WTC11 (cell line): ENCODE results near the gene PDZRN3. TPM values are rescaled to one million over a fixed set of nuclear protein-coding genes. Genes with fewer than 3 reads are reported as not detected.

ENCODE experiments used
- ATAC-seq: fragments of 200-7000 bp; cut with Tn5 transposase; 2 replicates; pipeline ENCODE4 v1.10.0; 2021; ENCODE audit warnings: mild to moderate bottlenecking, moderate library complexity
- CTCF ChIA-PET: fragments of 300-600 bp; sonication (Branson Sonifier 250); formaldehyde crosslinking; loops from one replicate; lab custom pipeline; 2021; ENCODE audit warnings: antibody characterized with exemption; lab: Charles Lee
- POLR2A ChIA-PET: fragments of 350-600 bp; sonication (Branson Sonifier 250); formaldehyde crosslinking; loops from one replicate; lab custom pipeline; 2021; ENCODE audit warnings: antibody characterized with exemption; lab: Charles Lee
- DNase-seq: peaks from one replicate; pipeline ENCODE4 v3.0.0; 2021; ENCODE audit warnings: low spot score
- H3K27ac Mint-ChIP-seq: 2 replicates; pipeline ENCODE4 v1.8.0; 2021; ENCODE audit warnings: mixed read lengths
- H3K27me3 Mint-ChIP-seq: 2 replicates; pipeline ENCODE4 v1.8.0; 2021; ENCODE audit warnings: low read depth, mild to moderate bottlenecking, moderate library complexity, mixed read lengths
- H3K36me3 Mint-ChIP-seq: 2 replicates; pipeline ENCODE4 v1.8.0; 2021; ENCODE audit warnings: mixed read lengths
- H3K4me1 Mint-ChIP-seq: 2 replicates; pipeline ENCODE4 v1.8.0; 2022; ENCODE audit warnings: mixed read lengths
- H3K4me3 Mint-ChIP-seq: 2 replicates; pipeline ENCODE4 v1.8.0; 2021; ENCODE audit warnings: mild to moderate bottlenecking, moderate library complexity, mixed read lengths
- H3K9me3 Mint-ChIP-seq: 2 replicates; pipeline ENCODE4 v1.8.0; 2021; ENCODE audit warnings: mixed read lengths
- AR ChIP-seq: fragments of 250-450 bp; sonication (Bioruptor Pico); IDR thresholded peaks from 2 replicates; pipeline ENCODE4 v1.9.0; 2021; ENCODE audit warnings: mild to moderate bottlenecking
- ATF2 ChIP-seq: sonication (generic); formaldehyde crosslinking; IDR thresholded peaks from 2 replicates; pipeline ENCODE4 v1.8.1; 2022; ENCODE audit warnings: low read depth, missing genetic modification reagents, borderline replicate concordance
- ATF6 ChIP-seq: sonication (generic); formaldehyde crosslinking; IDR thresholded peaks from 2 replicates; pipeline ENCODE4 v1.8.1; 2023; ENCODE audit warnings: mild to moderate bottlenecking, missing genetic modification reagents
- CDX4 ChIP-seq: fragments of 250-450 bp; sonication (Bioruptor Pico); IDR thresholded peaks from 2 replicates; pipeline ENCODE4 v1.9.0; 2021; ENCODE audit warnings: moderate library complexity, mild to moderate bottlenecking, inconsistent platforms, borderline replicate concordance
- CREB1 ChIP-seq: sonication (generic); formaldehyde crosslinking; IDR thresholded peaks from 2 replicates; pipeline ENCODE4 v1.8.0; 2023; ENCODE audit warnings: mild to moderate bottlenecking, missing genetic modification reagents
- CREM ChIP-seq: sonication (generic); formaldehyde crosslinking; IDR thresholded peaks from 2 replicates; pipeline ENCODE4 v1.8.1; 2022; ENCODE audit warnings: mild to moderate bottlenecking, missing genetic modification reagents, moderate library complexity
- EMX1 ChIP-seq: fragments of 250-450 bp; sonication (Bioruptor Pico); IDR thresholded peaks from 2 replicates; pipeline ENCODE4 v1.8.0; 2021; ENCODE audit warnings: mild to moderate bottlenecking
- ERG ChIP-seq: fragments of 250-450 bp; sonication (Bioruptor Pico); IDR thresholded peaks from 2 replicates; pipeline ENCODE4 v1.8.0; 2021; ENCODE audit warnings: mild to moderate bottlenecking
- ESRRA ChIP-seq: sonication (generic); formaldehyde crosslinking; IDR thresholded peaks from 2 replicates; pipeline ENCODE4 v1.8.1; 2022; ENCODE audit warnings: mild to moderate bottlenecking, missing genetic modification reagents, borderline replicate concordance
- FOXK1 ChIP-seq: sonication (generic); formaldehyde crosslinking; IDR thresholded peaks from 2 replicates; pipeline ENCODE4 v1.8.0; 2022; ENCODE audit warnings: mild to moderate bottlenecking, moderate library complexity, missing genetic modification reagents
- IRF2 ChIP-seq: sonication (generic); formaldehyde crosslinking; IDR thresholded peaks from 2 replicates; pipeline ENCODE4 v1.8.0; 2022; ENCODE audit warnings: low read depth, missing genetic modification reagents, borderline replicate concordance
- JAZF1 ChIP-seq: fragments of 250-450 bp; sonication (Bioruptor Pico); IDR thresholded peaks from 2 replicates; pipeline ENCODE4 v1.9.0; 2021; ENCODE audit warnings: moderate library complexity, mild to moderate bottlenecking, inconsistent platforms
- PREB ChIP-seq: sonication (generic); formaldehyde crosslinking; IDR thresholded peaks from 2 replicates; pipeline ENCODE4 v1.8.1; 2022; ENCODE audit warnings: mild to moderate bottlenecking, missing genetic modification reagents, moderate library complexity, borderline replicate concordance
- SMAD3 ChIP-seq: sonication (generic); formaldehyde crosslinking; IDR thresholded peaks from 2 replicates; pipeline ENCODE4 v1.8.0; 2022; ENCODE audit warnings: missing genetic modification reagents, mild to moderate bottlenecking, borderline replicate concordance
- SMAD4 ChIP-seq: sonication (generic); formaldehyde crosslinking; IDR thresholded peaks from 2 replicates; pipeline ENCODE4 v1.8.0; 2022; ENCODE audit warnings: mild to moderate bottlenecking, missing genetic modification reagents
- STAT6 ChIP-seq: sonication (generic); formaldehyde crosslinking; conservative IDR thresholded peaks from 2 replicates; pipeline ENCODE4 v1.8.1; 2023; ENCODE audit warnings: mild to moderate bottlenecking, low read depth, missing genetic modification reagents, moderate library complexity
- TP53 ChIP-seq: sonication (generic); formaldehyde crosslinking; IDR thresholded peaks from 2 replicates; pipeline ENCODE4 v1.8.1; 2023; ENCODE audit warnings: mild to moderate bottlenecking, missing genetic modification reagents
- ZBTB21 ChIP-seq: sonication (generic); formaldehyde crosslinking; IDR thresholded peaks from 2 replicates; pipeline ENCODE4 v1.8.1; 2023; ENCODE audit warnings: mild to moderate bottlenecking, missing genetic modification reagents, borderline replicate concordance
- ZNF671 ChIP-seq: fragments of 250-450 bp; sonication (Bioruptor Pico); IDR thresholded peaks from 2 replicates; pipeline ENCODE4 v1.8.0; 2021; ENCODE audit warnings: mild to moderate bottlenecking
- total RNA-seq: library from RNA; stranded (reverse); gene quantifications from 3 replicates; pipeline ENCODE4 v1.2.3, GENCODE V29; 2021

PDZRN3 gene
- total RNA-seq, 1 experiment from 2014 or later: 9.5 TPM

- CTCF ChIA-PET: interaction anchor here (1.5 kb wide), 1 partner anchor 22 kb away, joined by 3 read pairs; no protein-coding TSS in a partner anchor
- H3K9me3 Mint-ChIP-seq: peaks cover 10% of the 10 kb centered on the region
Observed at GRCh38 chr3:73530022-73530396, 94.7 kb downstream of the PDZRN3 start.

GRCh38 chr3:73529308-73530021 lies 95.3 kb downstream of the PDZRN3 start:
- peaks cover 27% of the 10 kb centered on the region for H3K4me1 Mint-ChIP-seq
- POLR2A ChIA-PET: no interaction called here
- DNase-seq: no peak
- H3K4me3 Mint-ChIP-seq: no peak overlapping the region
- CTCF ChIA-PET: interaction anchor here (1.5 kb wide), 1 partner anchor 21 kb away, joined by 3 read pairs; no protein-coding TSS in a partner anchor
- H3K36me3 Mint-ChIP-seq: no peaks in the 10 kb centered on the region
- peaks cover 10% of the 10 kb centered on the region for H3K9me3 Mint-ChIP-seq
- TF ChIP-seq FOXK1 (CRISPR knock-in tag): no peak
- TF ChIP-seq ERG (CRISPR knock-in tag): no peak
- TF ChIP-seq ATF2 (CRISPR knock-in tag): no peak
- no peak for TF ChIP-seq TP53 (CRISPR knock-in tag)
- no peak for TF ChIP-seq CREM
- no peak for TF ChIP-seq EMX1 (CRISPR knock-in tag)
- no peak for TF ChIP-seq SMAD3 (CRISPR knock-in tag)
- TF ChIP-seq ATF6 (CRISPR knock-in tag): no peak
- H3K27me3 Mint-ChIP-seq: no peaks in the 10 kb centered on the region
- peak; percentile 43; the same call in 1 of the 2 replicates for ATAC-seq
- no peak overlapping the region for H3K27ac Mint-ChIP-seq

More at GRCh38 chr3:73530022-73530396, 94.7 kb downstream of the PDZRN3 start:
- H3K27ac Mint-ChIP-seq: no peak overlapping the region
- POLR2A ChIA-PET: no interaction called here
- no peak for ATAC-seq
- no peaks in the 10 kb centered on the region for H3K36me3 Mint-ChIP-seq
- H3K27me3 Mint-ChIP-seq: no peaks in the 10 kb centered on the region
- TF ChIP-seq CDX4 (0 out of 2 replicates have a peak, but pooled peaks have one; percentile 34), ZBTB21 (CRISPR knock-in tag) (no peak)
- no peak for DNase-seq
- peaks cover 32% of the 10 kb centered on the region for H3K4me1 Mint-ChIP-seq
- H3K4me3 Mint-ChIP-seq: no peak overlapping the region

GRCh38 chr3:73525591-73525990 lies 99.2 kb downstream of the PDZRN3 start:
- ChIA-PET CTCF (no interaction called here), POLR2A (no interaction called here)
- Mint-ChIP-seq H3K4me3 (no peak overlapping the region), H3K27me3 (no peaks in the 10 kb centered on the region), H3K36me3 (peaks cover 9% of the 10 kb centered on the region), H3K9me3 (peaks cover 9% of the 10 kb centered on the region), H3K4me1 (peaks cover 16% of the 10 kb centered on the region), H3K27ac (no peak overlapping the region)
- no peak for DNase-seq
- ATAC-seq: no peak
- TF ChIP-seq JAZF1 (CRISPR knock-in tag) (no peak), CREB1 (CRISPR knock-in tag) (no peak), SMAD4 (CRISPR knock-in tag) (no peak), IRF2 (CRISPR knock-in tag) (no peak), STAT6 (CRISPR knock-in tag) (no peak), PREB (CRISPR knock-in tag) (no peak), ESRRA (CRISPR knock-in tag) (no peak), ZNF671 (CRISPR knock-in tag) (no peak), AR (no peak)
